Measurements from ENCODE around the gene HDGFL2. TPM values are rescaled to one million over a fixed set of nuclear protein-coding genes. Genes with fewer than 3 reads are reported as not detected.

Gene HDGFL2
- total and polyA plus RNA-seq, 2 of the 8 experiments (the other 6 are each of a cell fraction or from before 2014, with no cell fraction given) = 31.1 to 106 TPM

- no peak overlapping the region for H2BK120ac ChIP-seq (replicated peaks; ENCODE audit: low read depth, low read length)
- H4K91ac ChIP-seq (replicated peaks; ENCODE audit: insufficient read length, low read length) = no peak overlapping the region
- H2BK12ac ChIP-seq (ENCODE audit: low read depth, low read length) = no peak overlapping the region
- H3K14ac ChIP-seq (ENCODE audit: insufficient read length) = no peak overlapping the region
- no peak overlapping the region for H3K4ac ChIP-seq (replicated peaks; ENCODE audit: insufficient read length, low read depth, low read length)
- no peak overlapping the region for H2BK20ac ChIP-seq (ENCODE audit: low read length)
- H2AK5ac ChIP-seq (ENCODE audit: low read depth, low read length) = no peak overlapping the region
- no peak overlapping the region for H3K4me3 ChIP-seq (ENCODE audit: extremely low read depth in 1 of 4, insufficient read depth in 2 of 4, low read depth in 3 of 4, low read length in 4 of 4)
- ChIA-PET CTCF (ENCODE audit: partially characterized antibody) (interaction anchor here (0.6 to 11.6 kb wide), 12 partner anchors 9 to 596 kb away, joined by 3 to 174 read pairs (median 4); no protein-coding TSS in a partner anchor), POLR2A (ENCODE audit: partially characterized antibody) (interaction anchor here (0.5 to 1.2 kb wide), 2 partner anchors 105 to 110 kb away, joined by 3 read pairs; no protein-coding TSS in a partner anchor)
- H3K4me2 ChIP-seq (ENCODE audit: insufficient read depth in 1 of 2, low read depth in 2 of 2, low read length in 2 of 2) = no peak overlapping the region
- no peak overlapping the region for H3K56ac ChIP-seq (replicated peaks; ENCODE audit: insufficient read length, low read depth, low read length)
- H3K9me3 ChIP-seq (ENCODE audit: insufficient read depth in 2 of 2, low read depth in 1 of 2, low read length in 1 of 2) = no peaks in the 10 kb centered on the region; a peak in 1 of 4 replicates
- H3K27me3 ChIP-seq (replicated peaks in 1 of 4; ENCODE audit: control insufficient read depth in 3 of 4, extremely low read depth in 1 of 4, insufficient read depth in 3 of 4, low read length in 3 of 4) = peaks cover 0 to 3% (median 2%) of the 10 kb centered on the region in 4 experiments; a peak in 2 of 7 replicates
- H4K5ac ChIP-seq (ENCODE audit: insufficient read length, low read depth, low read length) = no peak overlapping the region
- peaks cover 0 to 11% (median 2%) of the 10 kb centered on the region in 4 experiments; a peak in 4 of 7 replicates for H3K4me1 ChIP-seq (replicated peaks in 1 of 4; ENCODE audit: control insufficient read depth in 3 of 4, insufficient read depth in 4 of 4, low read length in 3 of 4)
- H3K18ac ChIP-seq (ENCODE audit: extremely low read depth, low read length) = no peak overlapping the region
- WGBS, 2 experiments (ENCODE audit: extremely low coverage in 1 of 2, insufficient coverage in 1 of 2, insufficient read length in 1 of 2, insufficient replicate concordance in 2 of 2, low coverage in 1 of 2, low lambda C conversion rate in 2 of 2, missing lambda C conversion rate in 1 of 2) = 88% methylated on average over 12 of the region's 12 CpGs; no CpG with 5 or more reads in 1 of the 2 experiments
- peaks cover 0 to 10% (median 0%) of the 10 kb centered on the region in 4 experiments; a peak in 2 of 8 replicates for H3K36me3 ChIP-seq (ENCODE audit: control insufficient read depth in 2 of 4, insufficient read depth in 4 of 4, low read length in 3 of 4)
- no peaks in the 10 kb centered on the region for H3K23me2 ChIP-seq (ENCODE audit: low read depth, low read length)
- no peak overlapping the region for H2AFZ ChIP-seq (ENCODE audit: low read length)
- no peak overlapping the region for H3K9ac ChIP-seq (replicated peaks in 1 of 4; ENCODE audit: extremely low read depth in 1 of 4, low read depth in 3 of 4, low read length in 3 of 4)
- DNase-seq (ENCODE audit: low read depth in 1 of 2, low spot score in 2 of 2) = no peak
- no peaks in the 10 kb centered on the region for H3K79me2 ChIP-seq (ENCODE audit: control insufficient read depth in 1 of 2, insufficient read depth in 2 of 2, low read length in 2 of 2)
- no peak overlapping the region for H2BK5ac ChIP-seq (ENCODE audit: low read depth, low read length)
- no peak overlapping the region for H3K27ac ChIP-seq (ENCODE audit: low read depth, low read length)
- no peaks in the 10 kb centered on the region for H3K79me1 ChIP-seq (ENCODE audit: low read depth, low read length)
- H2BK15ac ChIP-seq (ENCODE audit: low read length) = no peak overlapping the region
- no peak for FAIRE-seq
- no peak overlapping the region for H3K23ac ChIP-seq (ENCODE audit: insufficient read length)
- TF ChIP-seq GABPA (IDR thresholded peaks at IDR 0.05; ENCODE audit: borderline replicate concordance, insufficient read depth, low read length) (no peak), RXRA (IDR thresholded peaks at IDR 0.05; ENCODE audit: insufficient read depth, low read depth, low read length) (no peak), POLR2A (IDR thresholded peaks at IDR 0.05; ENCODE audit: control extremely low read depth in 1 of 2, low read depth in 2 of 2, low read length in 2 of 2) (no peak), JUN (IDR thresholded peaks at IDR 0.05; ENCODE audit: low read depth, low read length) (no peak), SP2 (IDR thresholded peaks at IDR 0.05; ENCODE audit: low read length) (no peak), KDM5A (IDR thresholded peaks at IDR 0.05; ENCODE audit: low read length) (no peak), MAX (IDR thresholded peaks at IDR 0.05) (no peak), MAFK (IDR thresholded peaks at IDR 0.05; ENCODE audit: low read depth, low read length) (no peak), CHD2 (IDR thresholded peaks at IDR 0.05; ENCODE audit: low read length) (no peak), BRCA1 (IDR thresholded peaks at IDR 0.05; ENCODE audit: low read depth, low read length) (no peak), JUND (IDR thresholded peaks at IDR 0.05; ENCODE audit: low read length) (no peak), SRF (IDR thresholded peaks at IDR 0.05; ENCODE audit: low read depth, low read length) (no peak), TCF12 (IDR thresholded peaks at IDR 0.05; ENCODE audit: low read depth, low read length) (no peak)
- no peaks in the 10 kb centered on the region for H4K20me1 ChIP-seq (replicated peaks in 1 of 2; ENCODE audit: control insufficient read depth in 1 of 2, insufficient read depth in 2 of 2, low read length in 2 of 2)
- H4K8ac ChIP-seq (ENCODE audit: extremely low read depth, insufficient read depth, low read length) = no peak overlapping the region
Measured at GRCh38 chr19:4541114-4541805, 69.2 kb downstream of the HDGFL2 start.
